ENCODE results near the gene MTG1.
A peak's percentile ranks its signal among the peaks of the same experiment; 100 is the strongest.
"Not testable (repeated sequence)": the region's sequence is repeated elsewhere in the genome, so short reads cannot be mapped to it uniquely, and the experiment has no call there.

MTG1 gene

DNA sequence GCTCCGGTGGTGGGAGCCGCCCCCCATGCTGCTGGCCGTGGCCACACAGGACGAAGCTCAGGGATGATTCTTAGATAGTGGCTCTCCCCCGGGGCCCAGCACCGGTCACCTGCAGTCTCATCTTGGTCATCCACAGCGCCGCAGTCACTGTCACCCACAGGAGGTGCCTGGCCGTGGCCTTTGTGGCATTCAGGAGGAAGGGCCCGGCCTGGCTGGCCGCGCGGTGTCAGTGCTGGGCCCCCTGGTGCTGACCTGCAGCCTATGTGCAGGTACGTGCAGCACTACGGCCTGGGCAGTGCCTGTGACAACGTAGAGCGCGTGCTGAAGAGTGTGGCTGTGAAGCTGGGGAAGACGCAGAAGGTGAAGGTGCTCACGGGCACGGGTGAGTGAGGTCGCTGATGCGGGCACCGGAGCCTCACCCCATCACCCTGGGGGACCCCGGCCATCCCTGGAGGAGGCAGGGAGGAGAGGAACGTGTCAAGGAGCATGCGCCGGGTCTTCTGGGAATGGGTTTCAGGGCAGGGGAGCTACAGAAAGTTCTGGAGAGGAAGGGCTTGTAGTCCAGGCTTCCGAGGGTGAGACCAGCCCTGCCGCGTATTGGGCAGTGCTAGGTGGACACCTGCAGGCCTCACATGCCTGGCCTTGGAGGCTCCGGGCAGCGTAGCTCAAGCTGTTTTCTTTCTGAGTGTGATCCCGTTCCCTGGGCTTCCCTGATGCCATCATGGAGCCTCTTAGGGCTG lies 25.4 kb downstream of the MTG1 start:
- Histone ChIP-seq H3K4me3 (no peak overlapping the region), H3K27ac (no peak overlapping the region)

GRCh38 chr10:133420028-133420427 lies 26.1 kb downstream of the MTG1 start:
- Histone ChIP-seq H3K27ac (no peak overlapping the region), H3K4me3 (no peak overlapping the region)

GRCh38 chr10:133420579-133420978 lies 26.6 kb downstream of the MTG1 start:
- no peak overlapping the region for H3K27ac ChIP-seq
- H3K4me3 ChIP-seq = no peak overlapping the region

- Histone ChIP-seq H3K4me3 (no peak overlapping the region), H3K27ac (no peak overlapping the region)
Observed at GRCh38 chr10:133421336-133422222, 27.6 kb downstream of the MTG1 start.

DNA sequence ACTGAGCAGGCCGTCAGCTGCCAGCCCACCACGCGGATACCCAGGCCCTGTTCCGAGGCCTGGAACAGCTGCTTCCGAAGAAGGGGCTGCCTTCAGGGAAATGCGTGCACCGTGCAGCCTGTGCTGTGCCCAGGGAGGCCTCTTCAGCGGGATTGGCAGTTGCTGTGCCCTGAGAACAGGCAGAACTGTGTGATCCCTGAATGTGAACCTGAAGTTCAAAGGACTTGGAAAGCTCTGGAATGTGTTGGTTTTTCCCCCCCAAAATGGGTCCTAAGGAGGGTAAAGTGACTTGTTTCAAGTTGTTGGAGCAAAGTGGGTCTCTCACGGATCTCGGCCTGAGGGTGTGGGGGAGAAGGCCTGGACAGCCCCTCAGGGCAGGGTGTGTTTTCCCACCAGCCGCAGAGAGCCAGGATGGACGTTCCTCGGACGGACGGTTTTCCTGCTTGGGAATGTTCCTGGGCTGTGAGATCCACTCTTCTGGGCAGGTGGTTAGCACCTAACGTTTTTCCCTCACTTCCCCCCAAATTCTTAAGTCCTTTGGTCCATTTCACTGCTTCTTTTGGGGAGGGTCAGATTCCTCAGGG lies 28.4 kb downstream of the MTG1 start:
- no peak overlapping the region for H3K4me3 ChIP-seq
- no peak overlapping the region for H3K27ac ChIP-seq

GRCh38 chr10:133422807-133423771 lies 29.1 kb downstream of the MTG1 start:
- peak overlapping the region in 1 of 7 experiments; percentile 17 for H3K4me3 ChIP-seq

DNA sequence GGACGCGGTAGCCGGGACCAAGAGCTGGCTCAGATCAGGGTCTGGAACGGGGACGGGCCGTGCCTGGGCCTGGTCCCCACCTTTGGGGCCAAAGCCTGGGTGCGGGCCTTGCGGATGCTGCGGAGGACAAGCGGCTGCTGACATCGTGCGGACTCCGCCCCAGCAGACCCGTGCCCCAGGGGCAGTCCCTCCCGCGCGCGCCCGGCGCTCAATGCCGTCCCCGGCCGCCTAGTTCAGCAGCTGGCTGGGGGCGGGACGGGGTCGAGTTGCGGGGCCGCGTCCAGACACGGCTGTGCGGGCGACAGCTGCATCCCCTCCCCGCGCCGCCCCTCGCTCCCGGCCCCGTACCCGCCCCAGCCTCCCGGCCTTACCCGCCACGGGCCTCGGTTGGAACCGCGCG lies 30.1 kb downstream of the MTG1 start:
- H3K27ac ChIP-seq = not testable (repeated sequence)
- peak overlapping the region in 1 of 7 experiments; percentile 15 for H3K4me3 ChIP-seq

More at GRCh38 chr10:133422807-133423771, 29.1 kb downstream of the MTG1 start:
- H3K27ac ChIP-seq = no peak overlapping the region

GRCh38 chr10:133424601-133425000 lies 30.6 kb downstream of the MTG1 start, which contains the start of gene SPRN:
Gene SPRN (minus strand): TSS chr10:133424625. CDS start chr10:133423681, 944 bp downstream.
- H3K27ac ChIP-seq = not testable (repeated sequence)
- H3K4me3 ChIP-seq = peak within 1 kb of the TSS in 1 of 7 experiments; percentile 17

- not testable (repeated sequence) for H3K27ac ChIP-seq, H3K4me3 ChIP-seq
Observed at GRCh38 chr10:133429571-133429970, 35.6 kb downstream of the MTG1 start.

- H3K27ac ChIP-seq, H3K4me3 ChIP-seq: not testable (repeated sequence)
Observed at GRCh38 chr10:133431888-133432613, 38.1 kb downstream of the MTG1 start.

DNA sequence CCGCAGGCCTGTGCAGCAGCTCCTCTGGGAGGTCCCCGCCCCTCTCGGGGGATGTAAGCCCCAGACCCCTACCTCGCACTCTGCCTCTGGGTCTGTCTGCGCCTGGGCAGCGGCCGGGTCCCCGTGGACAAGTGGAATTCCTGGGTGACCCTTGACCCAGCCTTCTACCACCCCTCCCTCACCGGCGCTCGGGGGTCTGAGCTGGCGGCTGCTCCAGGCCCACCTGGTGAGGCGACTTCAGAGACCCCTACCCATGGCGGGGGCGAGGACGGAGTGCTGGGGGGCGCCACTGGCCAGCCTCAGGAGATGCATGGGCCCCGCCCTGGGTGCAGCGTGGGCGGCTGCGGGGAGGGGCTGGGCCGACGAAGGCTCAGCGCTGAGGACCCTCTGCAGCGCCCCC lies 38.8 kb downstream of the MTG1 start:
- H3K27ac ChIP-seq, H3K4me3 ChIP-seq: not testable (repeated sequence)

GRCh38 chr10:133438711-133439273 lies 44.8 kb downstream of the MTG1 start:
- no peak overlapping the region for H3K4me3 ChIP-seq
- H3K27ac ChIP-seq = no peak overlapping the region

DNA sequence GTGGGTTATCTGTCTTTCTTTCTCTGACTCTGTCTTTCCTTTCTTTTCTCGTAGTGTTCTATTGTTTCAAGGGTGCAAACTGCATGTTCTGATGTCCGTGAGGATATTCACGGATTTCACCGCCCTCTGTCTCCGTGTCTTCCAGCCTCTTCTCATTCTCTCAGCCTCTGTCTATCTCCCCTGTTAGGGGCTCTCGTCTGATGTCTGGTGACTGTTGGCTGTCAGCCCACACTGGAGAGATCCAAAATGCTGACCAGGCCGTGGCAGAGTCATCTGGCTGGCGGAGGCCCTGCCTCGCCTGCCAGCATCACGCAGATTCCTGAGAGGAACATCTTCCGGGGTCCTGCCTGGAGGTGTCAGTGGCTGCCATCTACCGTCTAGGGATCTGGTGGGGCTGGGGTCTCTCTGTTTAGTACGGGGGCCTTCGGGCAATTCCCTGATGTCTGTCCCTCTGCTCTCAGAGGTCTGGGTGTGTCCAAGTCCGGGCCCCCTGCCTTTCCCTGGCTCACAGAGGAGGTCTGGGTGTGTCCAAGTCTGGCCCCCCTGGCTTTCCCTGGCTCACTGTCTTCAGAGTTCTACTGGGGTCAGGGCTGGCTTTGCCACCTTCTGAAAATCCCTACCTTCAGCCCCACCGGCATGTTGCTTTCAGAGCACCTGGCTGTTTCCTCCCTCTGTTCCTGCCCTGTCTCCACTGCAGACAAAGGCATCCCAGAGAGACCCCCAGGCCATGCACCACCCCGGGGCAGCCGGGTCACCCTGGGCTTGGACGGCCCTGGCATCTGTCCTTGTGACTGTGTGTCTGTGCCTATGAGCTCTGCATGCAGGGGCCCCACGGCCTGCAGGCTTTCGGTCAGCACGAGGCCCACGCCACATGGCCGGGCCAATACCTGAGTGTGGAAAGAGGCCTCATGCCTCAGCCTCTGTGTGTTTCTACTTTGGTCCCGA lies 45.8 kb downstream of the MTG1 start:
- no peak overlapping the region for H3K4me3 ChIP-seq

GRCh38 chr10:133440633-133441285 lies 46.8 kb downstream of the MTG1 start:
- Histone ChIP-seq H3K4me3 (no peak overlapping the region), H3K27ac (no peak overlapping the region)

More for the DNA sequence above, 45.8 kb downstream of the MTG1 start:
- H3K27ac ChIP-seq = peak overlapping the region in 1 of 21 experiments; percentile 14

- not testable (repeated sequence) for H3K4me3 ChIP-seq, H3K27ac ChIP-seq
Observed at GRCh38 chr10:133441356-133441755, 47.4 kb downstream of the MTG1 start.

DNA sequence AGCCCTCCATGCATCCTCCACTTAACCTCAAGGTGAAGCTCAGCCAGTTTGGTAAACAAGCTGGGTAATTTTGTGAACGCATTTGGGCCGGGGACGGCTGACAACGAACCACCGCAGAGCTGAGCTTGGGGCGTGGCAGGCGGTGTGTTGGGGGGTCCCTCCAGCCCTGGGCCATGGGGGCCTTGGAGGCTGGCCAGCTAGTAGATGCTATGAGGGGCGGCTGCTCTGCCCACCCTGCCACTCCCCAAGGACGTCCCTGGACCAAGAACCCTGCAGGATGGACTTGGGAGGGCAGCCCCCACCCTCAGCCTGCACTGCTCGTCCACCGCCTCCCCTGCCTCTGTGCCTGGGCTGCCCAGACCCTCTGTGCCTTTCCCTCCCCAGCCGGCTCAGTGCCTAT lies 47.8 kb downstream of the MTG1 start:
- peak overlapping the region in 1 of 21 experiments; percentile 62 for H3K27ac ChIP-seq
- H3K4me3 ChIP-seq = no peak overlapping the region

Data from skin epidermis (tissue), 12 donors.